Mucosa of rectum (tissue), 2 donors: ENCODE measurements around the gene MYH16.
"Not testable (repeated sequence)": the region's sequence is repeated elsewhere in the genome, so short reads cannot be mapped to it uniquely, and the experiment has no call there.

ENCODE experiments used
- H3K27ac ChIP-seq, 2 donors: one replicate each; pipeline ENCODE4 v1.7.0; 2013; ENCODE audit warnings: inconsistent platforms in 2 of 2, low read depth in 2 of 2, low read length in 2 of 2
- H3K27me3 ChIP-seq, 2 donors: one replicate each; pipeline ENCODE4 v1.7.0; 2013; ENCODE audit warnings: low read length in 2 of 2; ENCODE audit not compliant: control insufficient read depth in 2 of 2, insufficient read depth in 2 of 2
- H3K36me3 ChIP-seq, 2 donors: one replicate each; pipeline ENCODE4 v1.7.0; 2013; ENCODE audit warnings: low read length in 2 of 2; ENCODE audit not compliant: control insufficient read depth in 2 of 2, insufficient read depth in 2 of 2
- H3K4me1 ChIP-seq, 2 donors: one replicate each; pipeline ENCODE4 v1.7.0; 2013; ENCODE audit warnings: low read length in 2 of 2, mild to moderate bottlenecking in 1 of 2; ENCODE audit not compliant: control insufficient read depth in 2 of 2, insufficient read depth in 2 of 2
- H3K4me3 ChIP-seq, 2 donors: one replicate each; pipeline ENCODE4 v1.7.0; 2013; ENCODE audit warnings: low read length in 2 of 2
- H3K9ac ChIP-seq, 2 donors: one replicate each; pipeline ENCODE4 v1.7.0; 2013; ENCODE audit warnings: low read length in 2 of 2, low read depth in 1 of 2, mild to moderate bottlenecking in 1 of 2
- H3K9me3 ChIP-seq, 2 donors: one replicate each; pipeline ENCODE4 v1.7.0; 2013; ENCODE audit warnings: low read length in 2 of 2; ENCODE audit not compliant: control insufficient read depth in 2 of 2
- donor health status: healthy.
- donor health status: Normal muscosa, but diverticular disease.

Gene MYH16

DNA sequence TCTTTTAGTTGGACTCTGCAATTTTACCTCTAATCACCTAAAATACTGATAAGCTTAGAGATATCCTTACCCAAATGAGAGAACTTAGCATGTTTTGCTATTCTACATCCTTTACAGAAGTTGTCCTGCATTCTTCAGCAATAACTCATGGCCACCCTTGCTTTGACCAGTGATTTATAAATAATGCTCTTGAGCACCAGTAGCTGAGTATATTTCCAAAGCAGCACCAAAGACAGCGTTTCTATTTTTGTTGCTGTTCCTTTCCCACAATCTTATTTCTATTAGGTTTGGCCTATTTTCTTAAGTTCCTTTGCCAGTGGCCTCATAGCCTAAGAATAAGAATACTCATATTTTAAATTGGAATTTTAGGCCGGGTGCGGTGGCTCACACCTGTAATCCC lies 68.0 kb downstream of the MYH16 start:
- Histone ChIP-seq H3K4me1 (no peaks in the 10 kb centered on the region), H3K9ac (no peak overlapping the region), H3K9me3 (no peaks in the 10 kb centered on the region), H3K27me3 (no peaks in the 10 kb centered on the region), H3K27ac (no peak overlapping the region), H3K36me3 (peaks cover 55% of the 10 kb centered on the region in 2 donors), H3K4me3 (no peak overlapping the region)

DNA sequence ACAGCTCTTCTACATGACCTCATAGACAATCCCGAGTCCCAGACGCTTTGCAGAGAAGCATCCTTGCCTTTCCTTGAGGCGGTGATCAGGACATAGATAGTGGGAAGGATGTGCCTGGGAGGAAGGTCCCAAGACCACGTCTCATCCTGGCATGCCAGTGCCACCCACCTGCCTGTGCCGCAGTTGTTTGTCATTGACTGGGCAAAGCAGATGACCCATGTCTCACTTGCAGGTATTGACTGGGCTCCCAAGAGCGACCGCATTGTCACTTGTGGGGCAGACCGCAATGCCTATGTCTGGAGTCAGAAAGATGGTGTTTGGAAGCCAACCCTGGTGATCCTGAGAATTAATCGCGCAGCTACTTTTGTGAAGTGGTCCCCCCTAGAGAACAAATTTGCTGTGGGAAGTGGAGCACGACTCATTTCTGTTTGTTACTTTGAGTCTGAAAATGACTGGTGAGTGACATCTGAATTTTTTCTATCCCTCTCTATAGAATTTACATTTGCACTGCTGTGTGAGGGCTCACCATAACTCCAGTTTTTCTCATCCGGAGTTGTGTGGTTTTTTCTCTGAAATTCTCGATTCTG lies 71.5 kb downstream of the MYH16 start:
- no peaks in the 10 kb centered on the region for H3K4me1 ChIP-seq
- peaks cover 42 to 54% of the 10 kb centered on the region in 2 donors for H3K36me3 ChIP-seq
- H3K9ac ChIP-seq = no peak overlapping the region
- no peak overlapping the region for H3K4me3 ChIP-seq
- no peaks in the 10 kb centered on the region for H3K27me3 ChIP-seq
- no peak overlapping the region for H3K27ac ChIP-seq
- no peaks in the 10 kb centered on the region for H3K9me3 ChIP-seq

DNA sequence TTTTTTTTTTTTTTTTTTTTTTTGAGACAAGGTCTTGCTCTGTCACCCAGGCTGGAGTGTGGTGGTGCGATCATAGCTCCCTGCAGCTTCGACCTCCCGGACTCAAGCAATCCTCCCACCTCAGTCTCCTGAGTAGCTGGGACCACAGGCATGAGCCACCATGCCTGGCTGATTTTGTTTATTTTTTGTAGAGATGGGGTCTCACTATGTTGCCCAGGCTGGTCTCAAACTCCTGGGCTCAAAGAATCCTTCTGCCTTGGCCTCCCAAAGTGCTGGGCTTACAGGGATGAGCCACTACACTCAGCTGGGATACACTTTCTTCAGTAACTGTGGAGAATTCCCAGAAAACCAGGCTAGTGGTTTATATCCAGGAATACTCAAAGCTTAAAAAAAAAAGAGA lies 78.0 kb downstream of the MYH16 start:
- not testable (repeated sequence) for H3K4me1 ChIP-seq, H3K27ac ChIP-seq, H3K27me3 ChIP-seq, H3K9ac ChIP-seq, H3K9me3 ChIP-seq, H3K4me3 ChIP-seq
- peaks cover 29 to 52% of the 10 kb centered on the region in 2 donors for H3K36me3 ChIP-seq

DNA sequence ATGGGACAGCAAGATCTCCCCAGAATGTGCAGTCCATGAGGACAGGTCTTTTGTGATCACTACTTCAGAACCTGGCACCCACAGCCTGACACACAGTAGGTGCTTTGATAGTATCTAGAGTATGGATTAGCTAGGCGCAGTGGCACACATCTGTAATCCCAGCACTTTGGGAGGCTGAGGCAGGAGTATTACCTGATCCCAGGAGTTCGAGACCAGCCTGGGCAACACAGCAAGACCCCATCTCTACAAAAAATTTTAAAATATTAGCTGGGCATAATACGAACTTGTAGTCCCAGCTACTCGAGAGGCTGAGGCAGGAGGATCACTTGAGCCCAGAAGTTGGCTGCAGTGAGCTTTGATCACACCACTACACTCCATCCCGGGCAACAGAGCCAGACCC lies 79.6 kb downstream of the MYH16 start:
- Histone ChIP-seq H3K4me1 (no peaks in the 10 kb centered on the region), H3K9me3 (no peaks in the 10 kb centered on the region), H3K27me3 (no peaks in the 10 kb centered on the region), H3K27ac (no peak overlapping the region), H3K36me3 (peaks cover 37 to 51% of the 10 kb centered on the region in 2 donors), H3K9ac (no peak overlapping the region), H3K4me3 (no peak overlapping the region)

DNA sequence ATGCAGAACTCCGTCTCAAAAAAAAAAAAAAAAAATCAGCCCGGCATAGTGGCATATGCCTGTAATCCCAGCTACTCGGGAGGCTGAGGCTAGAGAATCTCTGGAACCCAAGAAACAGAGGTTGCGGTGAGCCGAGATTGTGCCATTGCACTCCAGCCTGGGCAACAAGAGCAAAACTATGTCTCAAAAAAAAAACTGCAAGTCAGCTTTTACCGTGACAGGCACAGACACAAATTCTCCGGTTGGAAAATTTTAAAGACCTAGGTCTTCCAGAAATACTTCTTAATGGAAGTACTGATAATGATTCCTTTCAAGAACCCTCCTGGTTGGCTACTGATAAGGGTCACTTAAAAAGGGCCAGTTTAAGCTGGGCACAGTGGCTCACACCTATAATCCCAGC lies 82.5 kb downstream of the MYH16 start:
- Histone ChIP-seq H3K27ac (no peak overlapping the region), H3K4me1 (no peaks in the 10 kb centered on the region), H3K9ac (no peak overlapping the region), H3K4me3 (no peak overlapping the region), H3K27me3 (no peaks in the 10 kb centered on the region), H3K36me3 (peaks cover 48 to 56% of the 10 kb centered on the region in 2 donors), H3K9me3 (no peaks in the 10 kb centered on the region)

DNA sequence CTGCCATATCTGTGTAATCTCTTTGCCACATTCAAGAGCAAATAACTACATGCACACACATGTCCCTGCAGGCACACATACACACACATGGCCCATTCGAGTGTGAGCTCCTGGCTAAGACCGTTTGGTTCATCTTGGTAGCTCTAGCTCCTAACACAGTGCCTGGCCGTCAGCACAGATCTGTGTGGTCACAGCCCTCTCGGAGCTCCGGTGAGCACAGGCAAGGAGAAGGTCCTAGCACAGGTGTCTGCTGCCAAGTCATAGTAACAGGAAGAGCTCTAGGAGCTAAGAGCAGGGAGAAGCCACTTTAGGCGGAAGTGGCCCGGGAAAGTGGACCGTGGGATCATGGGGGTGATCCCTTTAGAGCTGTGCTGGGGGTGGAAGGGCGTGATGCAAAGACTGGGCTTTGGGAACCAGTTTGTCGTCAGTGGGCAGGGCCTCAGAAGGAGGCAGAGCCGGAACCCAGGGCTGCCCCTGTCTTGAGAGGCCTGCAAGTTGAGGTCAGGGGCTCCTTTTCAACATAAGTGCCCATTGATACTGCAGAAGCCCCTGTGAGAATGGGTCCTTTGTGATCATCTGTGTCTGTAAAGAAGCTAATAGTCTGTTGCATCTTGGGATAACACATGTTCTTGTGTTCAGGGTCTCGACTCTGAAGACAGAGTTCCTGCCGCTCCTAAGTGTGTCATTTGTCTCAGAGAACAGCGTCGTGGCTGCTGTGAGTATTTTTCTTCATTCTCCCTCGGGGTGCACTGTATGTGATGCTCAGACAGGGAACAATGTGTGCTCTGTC lies 85.3 kb downstream of the MYH16 start:
- Histone ChIP-seq H3K36me3 (peaks cover 44 to 54% of the 10 kb centered on the region in 2 donors), H3K27ac (no peak overlapping the region), H3K9ac (no peak overlapping the region), H3K9me3 (no peaks in the 10 kb centered on the region), H3K4me3 (no peak overlapping the region), H3K4me1 (no peaks in the 10 kb centered on the region), H3K27me3 (no peaks in the 10 kb centered on the region)

DNA sequence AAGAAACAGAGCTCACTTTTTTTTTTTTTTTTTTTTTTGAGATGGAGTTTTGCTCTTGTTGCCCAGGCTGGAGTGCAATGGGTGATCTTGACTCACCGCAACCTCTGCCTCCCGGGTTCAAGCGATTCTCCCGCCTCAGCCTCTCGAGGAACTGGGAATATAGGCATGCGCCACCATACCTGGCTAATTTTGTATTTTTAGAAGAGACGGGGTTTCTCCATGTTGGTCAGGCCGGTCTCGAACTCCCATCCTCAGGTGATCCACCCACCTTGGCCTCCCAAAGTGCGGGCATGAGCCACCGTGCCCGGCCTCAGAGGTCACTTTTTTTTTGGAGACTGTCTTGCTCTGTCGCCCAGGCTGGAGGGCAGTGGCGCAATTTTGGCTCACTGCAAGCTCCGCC lies 85.9 kb downstream of the MYH16 start:
- H3K4me1 ChIP-seq, H3K9ac ChIP-seq, H3K27me3 ChIP-seq, H3K27ac ChIP-seq, H3K9me3 ChIP-seq, H3K4me3 ChIP-seq: not testable (repeated sequence)
- H3K36me3 ChIP-seq = peaks cover 50 to 60% of the 10 kb centered on the region in 2 donors

DNA sequence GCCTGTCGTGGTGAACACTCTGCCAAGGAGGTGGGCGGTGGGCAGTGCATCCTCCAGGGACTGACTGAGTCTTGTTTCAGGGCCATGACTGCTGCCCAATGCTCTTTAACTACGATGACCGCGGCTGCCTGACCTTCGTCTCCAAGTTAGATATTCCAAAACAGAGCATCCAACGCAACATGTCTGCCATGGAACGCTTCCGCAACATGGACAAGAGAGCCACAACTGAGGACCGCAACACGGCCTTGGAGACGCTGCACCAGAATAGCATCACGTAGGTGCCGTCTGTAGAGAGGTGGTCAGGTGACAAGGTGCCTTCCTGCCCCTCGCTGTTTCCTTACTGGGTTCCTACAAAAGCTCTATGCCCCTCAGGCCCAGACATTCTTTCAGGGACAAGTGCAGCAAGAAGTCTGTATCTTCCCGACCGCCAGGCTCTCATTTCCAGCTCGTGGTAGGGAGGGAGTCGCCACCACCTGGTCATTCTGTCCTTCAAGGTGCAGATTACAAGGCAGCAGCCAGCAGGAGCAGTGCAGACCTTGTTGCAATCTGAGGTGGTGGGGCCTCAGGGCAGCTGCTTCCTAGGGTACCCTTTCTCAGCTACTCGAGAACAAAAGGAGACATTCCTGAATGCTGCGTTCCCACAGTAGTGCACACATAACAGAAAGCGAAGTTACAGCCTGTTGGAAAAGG lies 87.0 kb downstream of the MYH16 start:
- peaks cover 59 to 60% of the 10 kb centered on the region in 2 donors for H3K36me3 ChIP-seq

More for the DNA sequence above, 87.0 kb downstream of the MYH16 start:
- no peak overlapping the region for H3K9ac ChIP-seq
- H3K9me3 ChIP-seq = no peaks in the 10 kb centered on the region
- H3K27ac ChIP-seq = no peak overlapping the region
- H3K27me3 ChIP-seq = no peaks in the 10 kb centered on the region
- H3K4me1 ChIP-seq = no peaks in the 10 kb centered on the region
- H3K4me3 ChIP-seq = no peak overlapping the region
